Vagina (tissue), 2 donors: ENCODE data around the gene OR2AK2.

ENCODE experiments used
- CTCF ChIP-seq, 3 experiments: fragments of 450-650 bp in 2 of 3; fragments of 200-600 bp in 1 of 3; sonication (generic) in 1 of 3; IDR thresholded peaks; one replicate each; pipeline ENCODE4 v1.5.1; 2017 to 2019; ENCODE audit warnings: antibody characterized with exemption in 3 of 3, mild to moderate bottlenecking in 2 of 3, moderate library complexity in 2 of 3
- POLR2AphosphoS5 ChIP-seq, 2 donors: sonication (generic); formaldehyde crosslinking; IDR thresholded peaks; one replicate each; pipeline ENCODE4 v1.9.0; 2017; ENCODE audit warnings: antibody characterized with exemption in 2 of 2, mild to moderate bottlenecking in 2 of 2, low read depth in 1 of 2; ENCODE audit not compliant: insufficient read depth in 1 of 2

- TF ChIP-seq POLR2AphosphoS5 (IDR thresholded peaks at IDR 0.05; ENCODE audit: insufficient read depth in 1 of 2, low read depth in 1 of 2) (no peak), CTCF (IDR thresholded peaks at IDR 0.05) (no peak)
These were observed 41.1 kb upstream of the OR2AK2 start for GRCh38 chr1:247923941-247924340.
